ENCODE data around the gene MYH8. TPM values are rescaled to one million over a fixed set of nuclear protein-coding genes. Genes with fewer than 3 reads are reported as not detected.

Gene MYH8
- not detected for total RNA-seq (ENCODE audit: unreplicated experiment)
- long read RNA-seq: 0 reads

DNA sequence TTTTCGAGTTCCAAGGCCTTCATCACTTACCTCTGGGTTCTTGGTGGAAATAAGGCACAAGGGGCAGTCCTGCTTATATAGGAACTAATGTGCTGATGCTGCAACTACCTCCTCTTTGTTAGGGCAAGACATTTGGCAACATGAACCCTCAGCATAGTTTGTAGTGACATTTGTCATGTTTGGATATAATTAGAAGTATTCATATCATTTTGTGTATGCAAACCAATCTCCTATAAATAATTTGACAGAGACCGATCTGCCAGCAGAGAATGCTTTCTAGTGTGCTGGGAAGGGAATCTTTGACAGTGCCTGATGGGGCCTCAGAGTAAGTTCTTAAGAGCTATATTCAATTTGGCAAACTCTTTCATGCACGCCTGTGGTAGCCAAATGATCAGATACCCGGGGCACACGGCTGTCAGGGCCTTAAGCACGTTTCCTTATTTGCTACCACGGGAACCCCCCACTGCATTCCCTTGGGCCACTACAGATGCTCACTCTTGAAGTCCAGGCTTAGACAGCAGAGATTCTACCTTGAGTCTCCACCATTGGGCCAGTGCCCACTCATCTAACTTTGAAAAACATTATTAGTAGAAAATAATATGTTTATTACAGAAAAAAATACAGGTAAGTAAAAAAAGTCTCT, at the start of gene MYH8:
Gene MYH8, minus strand, starts transcription at position 51 of the 643 bp plus-strand sequence. CDS start 1,723 bp downstream, outside the sequence.
- Mint-ChIP-seq H3K27me3 (ENCODE audit: unreplicated experiment) (peaks cover 1% of the 10 kb centered on the region), H3K36me3 (ENCODE audit: low read depth, unreplicated experiment) (no peaks in the 10 kb centered on the region), H3K4me3 (ENCODE audit: unreplicated experiment) (no peak within 1 kb of the TSS), H3K27ac (ENCODE audit: unreplicated experiment) (no peak within 1 kb of the TSS), H3K9me3 (ENCODE audit: unreplicated experiment) (no peaks in the 10 kb centered on the region), H3K4me1 (ENCODE audit: unreplicated experiment) (peaks cover 2% of the 10 kb centered on the region)
- no peak for DNase-seq (ENCODE audit: low spot score)
- TF ChIP-seq, protein P1, sequence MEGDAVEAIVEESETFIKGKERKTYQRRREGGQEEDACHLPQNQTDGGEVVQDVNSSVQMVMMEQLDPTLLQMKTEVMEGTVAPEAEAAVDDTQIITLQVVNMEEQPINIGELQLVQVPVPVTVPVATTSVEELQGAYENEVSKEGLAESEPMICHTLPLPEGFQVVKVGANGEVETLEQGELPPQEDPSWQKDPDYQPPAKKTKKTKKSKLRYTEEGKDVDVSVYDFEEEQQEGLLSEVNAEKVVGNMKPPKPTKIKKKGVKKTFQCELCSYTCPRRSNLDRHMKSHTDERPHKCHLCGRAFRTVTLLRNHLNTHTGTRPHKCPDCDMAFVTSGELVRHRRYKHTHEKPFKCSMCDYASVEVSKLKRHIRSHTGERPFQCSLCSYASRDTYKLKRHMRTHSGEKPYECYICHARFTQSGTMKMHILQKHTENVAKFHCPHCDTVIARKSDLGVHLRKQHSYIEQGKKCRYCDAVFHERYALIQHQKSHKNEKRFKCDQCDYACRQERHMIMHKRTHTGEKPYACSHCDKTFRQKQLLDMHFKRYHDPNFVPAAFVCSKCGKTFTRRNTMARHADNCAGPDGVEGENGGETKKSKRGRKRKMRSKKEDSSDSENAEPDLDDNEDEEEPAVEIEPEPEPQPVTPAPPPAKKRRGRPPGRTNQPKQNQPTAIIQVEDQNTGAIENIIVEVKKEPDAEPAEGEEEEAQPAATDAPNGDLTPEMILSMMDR (IDR thresholded peaks at IDR 0.05; ENCODE audit: unreplicated experiment): no peak

DNA sequence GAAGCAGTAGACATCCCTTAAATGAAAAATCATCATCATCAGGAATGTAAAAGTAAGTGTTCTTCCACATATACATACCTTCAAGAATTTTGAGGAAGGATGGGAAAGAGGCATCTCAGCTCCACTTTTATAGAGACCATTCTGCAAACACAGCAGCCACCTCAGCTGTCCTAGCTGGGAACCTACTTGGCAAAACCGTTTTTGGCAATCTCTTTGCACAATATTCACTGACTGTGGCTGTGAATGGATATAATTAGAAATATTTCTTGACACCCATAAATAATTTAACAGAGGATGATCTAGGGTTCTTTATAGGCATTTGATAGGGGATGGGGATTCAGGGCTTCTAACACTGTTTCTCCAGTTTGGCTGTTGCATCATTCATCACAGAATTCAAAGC, 47.7 kb upstream of the MYH8 start, which contains the start of gene MYH4:
Gene MYH4, minus strand, starts transcription at position 101 of the 400 bp plus-strand sequence. CDS start 2,814 bp downstream, outside the sequence.
- TF ChIP-seq, protein P1 (IDR thresholded peaks at IDR 0.05; ENCODE audit: unreplicated experiment): no peak
- H3K27ac Mint-ChIP-seq (ENCODE audit: unreplicated experiment): no peak within 1 kb of the TSS
- no peaks in the 10 kb centered on the region for H3K4me1 Mint-ChIP-seq (ENCODE audit: unreplicated experiment)
- no peak for DNase-seq (ENCODE audit: low spot score)
- no peaks in the 10 kb centered on the region for H3K27me3 Mint-ChIP-seq (ENCODE audit: unreplicated experiment)
- H3K36me3 Mint-ChIP-seq (ENCODE audit: low read depth, unreplicated experiment): no peaks in the 10 kb centered on the region
- H3K4me3 Mint-ChIP-seq (ENCODE audit: unreplicated experiment): no peak within 1 kb of the TSS
- no peaks in the 10 kb centered on the region for H3K9me3 Mint-ChIP-seq (ENCODE audit: unreplicated experiment)

DNA sequence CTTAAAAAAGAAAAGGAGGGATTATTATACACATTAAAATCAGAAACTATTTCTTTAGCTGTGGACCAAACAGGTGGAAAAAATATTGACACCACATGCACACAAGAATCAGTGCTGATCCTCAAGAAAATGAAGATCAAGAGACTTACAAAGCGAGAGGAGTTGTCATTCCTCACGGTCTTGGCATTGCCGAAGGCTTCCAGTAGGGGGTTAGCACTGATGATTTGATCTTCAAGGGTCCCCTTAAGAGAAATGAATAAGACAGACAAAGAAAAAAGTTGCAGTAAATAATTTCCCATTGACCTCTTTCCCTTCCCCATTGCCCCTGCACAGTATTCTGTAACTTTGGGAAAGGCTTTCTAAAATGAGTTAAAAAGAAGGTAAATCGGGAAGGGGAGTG, 41.7 kb upstream of the MYH8 start:
- H3K4me1 Mint-ChIP-seq (ENCODE audit: unreplicated experiment): no peaks in the 10 kb centered on the region
- no peak for DNase-seq (ENCODE audit: low spot score)
- TF ChIP-seq, protein P1 (IDR thresholded peaks at IDR 0.05; ENCODE audit: unreplicated experiment): no peak
- H3K4me3 Mint-ChIP-seq (ENCODE audit: unreplicated experiment): no peak overlapping the region
- no peaks in the 10 kb centered on the region for H3K27me3 Mint-ChIP-seq (ENCODE audit: unreplicated experiment)
- H3K36me3 Mint-ChIP-seq (ENCODE audit: low read depth, unreplicated experiment): no peaks in the 10 kb centered on the region
- no peaks in the 10 kb centered on the region for H3K9me3 Mint-ChIP-seq (ENCODE audit: unreplicated experiment)
- no peak overlapping the region for H3K27ac Mint-ChIP-seq (ENCODE audit: unreplicated experiment)

DNA sequence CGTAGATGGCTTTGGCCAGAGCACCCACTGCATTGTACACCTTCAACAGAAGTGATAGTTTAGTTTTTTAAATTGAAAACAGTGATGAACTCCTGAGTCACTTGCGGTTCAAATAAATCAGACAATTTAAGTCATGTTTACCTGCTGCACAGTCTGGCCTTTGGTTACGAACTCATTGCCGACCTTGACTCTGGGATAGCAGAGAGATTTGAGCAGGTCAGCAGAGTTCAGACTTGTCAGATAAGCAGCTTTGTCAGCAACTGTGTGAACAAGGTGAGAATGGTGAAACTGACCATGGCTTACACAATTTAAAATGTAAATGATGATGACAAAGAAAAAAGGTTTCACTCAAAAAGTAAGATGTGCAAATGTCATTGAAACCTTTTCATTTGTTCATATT, 38.3 kb upstream of the MYH8 start:
- no peaks in the 10 kb centered on the region for H3K27me3 Mint-ChIP-seq (ENCODE audit: unreplicated experiment)
- no peaks in the 10 kb centered on the region for H3K36me3 Mint-ChIP-seq (ENCODE audit: low read depth, unreplicated experiment)
- no peak overlapping the region for H3K27ac Mint-ChIP-seq (ENCODE audit: unreplicated experiment)
- TF ChIP-seq, protein P1 (IDR thresholded peaks at IDR 0.05; ENCODE audit: unreplicated experiment): no peak
- H3K9me3 Mint-ChIP-seq (ENCODE audit: unreplicated experiment): no peaks in the 10 kb centered on the region
- no peak for DNase-seq (ENCODE audit: low spot score)
- no peak overlapping the region for H3K4me3 Mint-ChIP-seq (ENCODE audit: unreplicated experiment)
- no peaks in the 10 kb centered on the region for H3K4me1 Mint-ChIP-seq (ENCODE audit: unreplicated experiment)

DNA sequence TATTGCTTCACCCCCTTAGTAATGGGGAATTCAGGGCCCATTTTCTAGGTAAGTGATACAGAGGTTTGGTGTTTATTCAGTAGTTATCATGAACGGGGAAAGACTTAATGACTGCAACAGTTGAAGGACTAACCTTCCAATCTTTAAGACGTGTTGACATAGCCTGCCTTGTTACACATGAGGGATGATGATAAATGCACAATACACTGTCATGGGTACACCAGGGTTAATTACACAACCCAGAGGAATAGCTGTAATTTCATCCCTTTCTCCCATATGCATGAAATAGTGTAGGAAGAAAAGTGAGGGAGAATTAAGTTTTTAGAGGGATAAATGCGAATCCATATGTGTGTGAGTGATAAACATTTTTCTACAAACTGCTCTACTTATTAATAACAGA, 37.0 kb upstream of the MYH8 start:
- Mint-ChIP-seq H3K4me3 (ENCODE audit: unreplicated experiment) (no peak overlapping the region), H3K27me3 (ENCODE audit: unreplicated experiment) (no peaks in the 10 kb centered on the region), H3K27ac (ENCODE audit: unreplicated experiment) (no peak overlapping the region), H3K9me3 (ENCODE audit: unreplicated experiment) (no peaks in the 10 kb centered on the region), H3K4me1 (ENCODE audit: unreplicated experiment) (no peaks in the 10 kb centered on the region), H3K36me3 (ENCODE audit: low read depth, unreplicated experiment) (no peaks in the 10 kb centered on the region)
- TF ChIP-seq, protein P1 (IDR thresholded peaks at IDR 0.05; ENCODE audit: unreplicated experiment): no peak
- DNase-seq (ENCODE audit: low spot score): no peak
